ENCODE data around the gene THRB.

The THRB gene

GRCh38 chr3:24485511-24485910, 9.1 kb downstream of the THRB start:
- no peak for DNase-seq

- peak; percentile 14 for DNase-seq
Observed at GRCh38 chr3:24483873-24484272, 10.8 kb downstream of the THRB start.

GRCh38 chr3:24482096-24482705, 12.4 kb downstream of the THRB start:
- DNase-seq: no peak

GRCh38 chr3:24481193-24481592, 13.5 kb downstream of the THRB start:
- no peak for DNase-seq

- DNase-seq: no peak
Observed at GRCh38 chr3:24480497-24480896, 14.2 kb downstream of the THRB start.

- no peak for DNase-seq
Observed at GRCh38 chr3:24479816-24480215, 14.8 kb downstream of the THRB start.

GRCh38 chr3:24476871-24477656, 17.6 kb downstream of the THRB start:
- no peak for DNase-seq

- no peak for DNase-seq
Observed at GRCh38 chr3:24475925-24476324, 18.7 kb downstream of the THRB start.

GRCh38 chr3:24474862-24475261, 19.8 kb downstream of the THRB start:
- no peak for DNase-seq

GRCh38 chr3:24472358-24472757, 22.3 kb downstream of the THRB start:
- no peak for DNase-seq

- DNase-seq: no peak
Observed at GRCh38 chr3:24471486-24471885, 23.2 kb downstream of the THRB start.

GRCh38 chr3:24470277-24470676, 24.4 kb downstream of the THRB start:
- no peak for DNase-seq

GRCh38 chr3:24464389-24464788, 30.3 kb downstream of the THRB start:
- no peak for DNase-seq

- DNase-seq: no peak
Observed at GRCh38 chr3:24462737-24463136, 31.9 kb downstream of the THRB start.

- no peak for DNase-seq
Observed at GRCh38 chr3:24460974-24461373, 33.7 kb downstream of the THRB start.

- DNase-seq: no peak
Observed at GRCh38 chr3:24457719-24458118, 36.9 kb downstream of the THRB start.

GRCh38 chr3:24454856-24455255, 39.8 kb downstream of the THRB start:
- DNase-seq: no peak

GRCh38 chr3:24454393-24454792, 40.3 kb downstream of the THRB start:
- no peak for DNase-seq

- no peak for DNase-seq
Observed at GRCh38 chr3:24451461-24452099, 43.1 kb downstream of the THRB start.

GRCh38 chr3:24450160-24450907, 44.3 kb downstream of the THRB start:
- no peak for DNase-seq

- DNase-seq: no peak
Observed at GRCh38 chr3:24447836-24448235, 46.8 kb downstream of the THRB start.

GRCh38 chr3:24446032-24446431, 48.6 kb downstream of the THRB start:
- DNase-seq: no peak

- DNase-seq: no peak
Observed at GRCh38 chr3:24443476-24443875, 51.2 kb downstream of the THRB start.

Data from CD4-positive, alpha-beta T cell treated with Interferon gamma for 1 hour (primary cell).